Esophagus muscularis mucosa (tissue), 4 donors: ENCODE data around the gene PLK3. TPM values are rescaled to one million over a fixed set of nuclear protein-coding genes. Genes with fewer than 3 reads are reported as not detected.

Experiments
- DNase-seq: peaks from one replicate; pipeline ENCODE4 v3.0.0-alpha.2; 2017; ENCODE audit errors: extremely low spot score
- H3K27ac ChIP-seq, 4 donors: fragments of 200-600 bp; sonication (generic); replicated peaks in 1 of 4; 1 replicate in 3 of 4; 2 replicates in 1 of 4; pipeline ENCODE4 v1.5.1; 2016 to 2019; ENCODE audit warnings: mild to moderate bottlenecking in 1 of 4
- H3K27me3 ChIP-seq, 4 donors: fragments of 200-600 bp; sonication (generic); one replicate each; pipeline versions ENCODE4 v1.5.1 to v1.6.0; 2016 to 2019
- H3K36me3 ChIP-seq, 4 donors: fragments of 200-600 bp; sonication (generic); one replicate each; pipeline ENCODE4 v1.5.1; 2016 to 2019
- H3K4me1 ChIP-seq, 4 donors: fragments of 200-600 bp; sonication (generic); one replicate each; pipeline ENCODE4 v1.5.1; 2016 to 2019
- H3K4me3 ChIP-seq, 4 donors: fragments of 200-600 bp; sonication (generic); 1 replicate in 2 of 4; 2 replicates in 2 of 4; pipeline ENCODE4 v1.5.1; 2016 to 2019; ENCODE audit warnings: mild to moderate bottlenecking in 4 of 4, moderate library complexity in 1 of 4
- H3K9me3 ChIP-seq, 4 donors: fragments of 200-600 bp; sonication (generic); 1 replicate in 3 of 4; 2 replicates in 1 of 4; pipeline ENCODE4 v1.5.1; 2016 to 2019
- CTCF ChIP-seq, 3 experiments: fragments of 200-600 bp in 2 of 3; fragments of 450-650 bp in 1 of 3; sonication (generic) in 2 of 3; IDR thresholded peaks; one replicate each; pipeline ENCODE4 v1.5.1; 2017 to 2019; ENCODE audit warnings: antibody characterized with exemption in 3 of 3, mild to moderate bottlenecking in 2 of 3, moderate library complexity in 1 of 3
- EP300 ChIP-seq: sonication (generic); formaldehyde crosslinking; IDR thresholded peaks from one replicate; pipeline ENCODE4 v1.6.1; 2017; ENCODE audit warnings: antibody characterized with exemption
- POLR2A ChIP-seq: fragments of 450-650 bp; IDR thresholded peaks from one replicate; pipeline ENCODE4 v1.6.1; 2017; ENCODE audit warnings: antibody characterized with exemption, moderate library complexity, mild to moderate bottlenecking, low read depth
- POLR2AphosphoS5 ChIP-seq, 2 donors: sonication (generic); formaldehyde crosslinking; IDR thresholded peaks; one replicate each; pipeline ENCODE4 v1.6.1; 2017; ENCODE audit warnings: antibody characterized with exemption in 2 of 2
- WGBS: methylation state at CpG from one replicate; pipeline ENCODE4 v1.1.5; 2018; 5-methylcytosine and 5-hydroxymethylcytosine counted together
- intact Hi-C: fragments of 100-400 bp; cut with DNase I; formaldehyde crosslinking; loops from one replicate; pipeline ENCODE4 v1.15.1; 2023
- total RNA-seq, 4 donors: library from RNA; depleted of rRNA; stranded (reverse); fragments of >200 nt; gene quantifications; one replicate each; pipeline versions ENCODE4 v1.1.0 to v1.2.1, GENCODE V29; 2016

Gene PLK3
- total RNA-seq, 4 donors from 2014 or later, result 7.9 to 46.4 (median 10.5) TPM

- DNase-seq, result no peak
- peak overlapping the region; percentile 55 to 70 (median 64) for H3K27ac ChIP-seq
Measured at GRCh38 chr1:44786841-44787426, 13.2 kb upstream of the PLK3 start.

GRCh38 chr1:44787506-44787905 lies 12.7 kb upstream of the PLK3 start:
- Histone ChIP-seq H3K4me1 (peaks cover 33 to 40% (median 36%) of the 10 kb centered on the region in 4 donors), H3K36me3 (no peaks in the 10 kb centered on the region), H3K4me3 (no peak overlapping the region), H3K27ac (no peak overlapping the region), H3K27me3 (no peaks in the 10 kb centered on the region), H3K9me3 (no peaks in the 10 kb centered on the region)
- intact Hi-C loops, result loop anchor here (5.0 kb wide), 2 partner anchors 35 to 225 kb away; partner anchors contain the start of genes HECTD3 and UROD
- WGBS, result 95% methylated on average over 10 of the region's 10 CpGs
- no peak for DNase-seq
- no peak for TF ChIP-seq POLR2A
- TF ChIP-seq EP300, result no peak
- TF ChIP-seq POLR2AphosphoS5 (IDR thresholded peaks at IDR 0.05), result no peak
- TF ChIP-seq CTCF (IDR thresholded peaks at IDR 0.05), result no peak

More at GRCh38 chr1:44786841-44787426, 13.2 kb upstream of the PLK3 start:
- intact Hi-C loops, result loop anchor here (5.0 kb wide), 2 partner anchors 35 to 225 kb away; partner anchors contain the start of genes HECTD3 and UROD
- Histone ChIP-seq H3K27me3 (no peaks in the 10 kb centered on the region), H3K4me3 (peak overlapping the region; percentile 48 to 71 (median 58)), H3K9me3 (no peaks in the 10 kb centered on the region), H3K4me1 (peaks cover 33 to 40% (median 36%) of the 10 kb centered on the region in 4 donors), H3K36me3 (peaks cover 0 to under 1% (median 0%) of the 10 kb centered on the region in 4 donors)
- WGBS, result 83% methylated on average over 9 of the region's 9 CpGs
- no peak for TF ChIP-seq POLR2A
- TF ChIP-seq CTCF (IDR thresholded peaks at IDR 0.05), result no peak
- no peak for TF ChIP-seq EP300
- no peak for TF ChIP-seq POLR2AphosphoS5 (IDR thresholded peaks at IDR 0.05)

GRCh38 chr1:44788120-44788860 lies 11.9 kb upstream of the PLK3 start, which contains the start of gene BEST4:
Gene BEST4 (minus strand): TSS chr1:44788170. CDS start chr1:44787705, 465 bp downstream.
- Histone ChIP-seq H3K27me3 (no peaks in the 10 kb centered on the region), H3K36me3 (no peaks in the 10 kb centered on the region), H3K4me1 (peaks cover 33 to 36% (median 35%) of the 10 kb centered on the region in 4 donors), H3K27ac (peak within 1 kb of the TSS in 2 of 4 donors; percentile 68 to 70), H3K9me3 (no peaks in the 10 kb centered on the region), H3K4me3 (no peak within 1 kb of the TSS)
- intact Hi-C loops, result loop anchor here (5.0 kb wide), 2 partner anchors 34 to 224 kb away; partner anchors contain the start of genes HECTD3 and UROD
- no peak for DNase-seq
- TF ChIP-seq POLR2AphosphoS5 (IDR thresholded peaks at IDR 0.05) (no peak), CTCF (IDR thresholded peaks at IDR 0.05) (no peak), EP300 (no peak), POLR2A (no peak)
- 91% methylated on average over 6 of the region's 9 CpGs for WGBS

- WGBS, result 77% methylated on average over 6 of the region's 7 CpGs
- intact Hi-C loops, result no loop called here
Measured at GRCh38 chr1:44790968-44791801, 9.0 kb upstream of the PLK3 start.

More at GRCh38 chr1:44790968-44791801, 9.0 kb upstream of the PLK3 start:
- no peak for DNase-seq
- Histone ChIP-seq H3K36me3 (no peaks in the 10 kb centered on the region), H3K4me1 (peaks cover 6 to 12% (median 7%) of the 10 kb centered on the region in 4 donors), H3K4me3 (no peak overlapping the region), H3K27me3 (no peaks in the 10 kb centered on the region), H3K9me3 (no peaks in the 10 kb centered on the region), H3K27ac (no peak overlapping the region)
- TF ChIP-seq CTCF (IDR thresholded peaks at IDR 0.05) (no peak), POLR2AphosphoS5 (IDR thresholded peaks at IDR 0.05) (no peak), EP300 (no peak), POLR2A (no peak)
